HEK293 (cell line): ENCODE results near the gene HOXA4.

Source experiments
- ATF2 ChIP-seq: fragments of 450-650 bp; formaldehyde crosslinking; IDR thresholded peaks from 2 replicates; pipeline ENCODE4 v1.5.1; 2016; ENCODE audit warnings: missing biosample characterization, missing genetic modification characterization, low read depth
- EGR2 ChIP-seq: fragments of 450-650 bp; formaldehyde crosslinking; IDR thresholded peaks from 2 replicates; pipeline ENCODE4 v1.5.1; 2016; ENCODE audit warnings: low read depth, missing biosample characterization, missing genetic modification characterization
- ELK4 ChIP-seq: IDR thresholded peaks from 2 replicates; pipeline ENCODE4 v1.6.1; 2011; ENCODE audit warnings: mild to moderate bottlenecking, low read depth, low read length, borderline replicate concordance
- PBX3 ChIP-seq: sonication (generic); formaldehyde crosslinking; IDR thresholded peaks from 2 replicates; pipeline ENCODE4 v1.8.1; 2022; ENCODE audit warnings: mild to moderate bottlenecking, moderate library complexity, missing genetic modification reagents
- YY1 ChIP-seq: fragments of 450-650 bp; formaldehyde crosslinking; IDR thresholded peaks from 2 replicates; pipeline ENCODE4 v1.5.1; 2018; ENCODE audit warnings: missing biosample characterization, missing genetic modification characterization
- ZBTB1 ChIP-seq: fragments of 450-650 bp; formaldehyde crosslinking; IDR thresholded peaks from 2 replicates; pipeline ENCODE4 v1.5.1; 2016; ENCODE audit warnings: missing biosample characterization, missing genetic modification characterization
- ZNF121 ChIP-seq: fragments of 450-650 bp; formaldehyde crosslinking; IDR thresholded peaks from 2 replicates; pipeline ENCODE4 v1.5.1; 2016; ENCODE audit warnings: missing biosample characterization, missing genetic modification characterization
- ZNF132 ChIP-seq: fragments of 450-650 bp; formaldehyde crosslinking; IDR thresholded peaks from 2 replicates; pipeline ENCODE4 v1.5.1; 2017; ENCODE audit warnings: missing biosample characterization, missing genetic modification characterization, borderline replicate concordance
- ZNF146 ChIP-seq: fragments of 450-650 bp; formaldehyde crosslinking; IDR thresholded peaks from 2 replicates; pipeline ENCODE4 v1.5.1; 2016; ENCODE audit warnings: missing biosample characterization, missing genetic modification characterization
- ZNF248 ChIP-seq: fragments of 450-650 bp; formaldehyde crosslinking; IDR thresholded peaks from 2 replicates; pipeline ENCODE4 v1.5.1; 2017; ENCODE audit warnings: missing biosample characterization, missing genetic modification characterization
- ZNF280C ChIP-seq: fragments of 450-650 bp; formaldehyde crosslinking; IDR thresholded peaks from 2 replicates; pipeline ENCODE4 v1.5.1; 2016; ENCODE audit warnings: missing biosample characterization, missing genetic modification characterization
- ZNF549 ChIP-seq: fragments of 450-650 bp; IDR thresholded peaks from 2 replicates; pipeline ENCODE4 v1.5.1; 2018; ENCODE audit warnings: missing biosample characterization, missing genetic modification characterization, mild to moderate bottlenecking, inconsistent platforms, moderate library complexity
- ZNF600 ChIP-seq: fragments of 450-650 bp; formaldehyde crosslinking; IDR thresholded peaks from 2 replicates; pipeline ENCODE4 v1.5.1; 2016; ENCODE audit warnings: missing biosample characterization, missing genetic modification characterization
- ZNF76 ChIP-seq: fragments of 450-650 bp; formaldehyde crosslinking; IDR thresholded peaks from 2 replicates; pipeline ENCODE4; 2016; ENCODE audit warnings: low read depth, missing biosample characterization, missing genetic modification characterization, borderline replicate concordance
- ZNF791 ChIP-seq: fragments of 450-650 bp; formaldehyde crosslinking; IDR thresholded peaks from 2 replicates; pipeline ENCODE4 v1.5.1; 2016; ENCODE audit warnings: missing biosample characterization, missing genetic modification characterization
- ZNF843 ChIP-seq: fragments of 450-650 bp; formaldehyde crosslinking; IDR thresholded peaks from 2 replicates; pipeline ENCODE4 v1.5.1; 2016; ENCODE audit warnings: missing biosample characterization, missing genetic modification characterization
- ZSCAN23 ChIP-seq: fragments of 450-650 bp; formaldehyde crosslinking; IDR thresholded peaks from 2 replicates; pipeline ENCODE4 v1.5.1; 2016; ENCODE audit warnings: missing biosample characterization, missing genetic modification characterization
- ZSCAN4 ChIP-seq: fragments of 450-650 bp; formaldehyde crosslinking; IDR thresholded peaks from 2 replicates; pipeline ENCODE4 v1.5.1; 2017; ENCODE audit warnings: missing biosample characterization, missing genetic modification characterization
- TF ChIP-seq, protein P1 (sequence below): fragments of 450-650 bp; formaldehyde crosslinking; IDR thresholded peaks from 2 replicates; pipeline ENCODE4 v1.5.0; 2017; ENCODE audit warnings: missing biosample characterization, missing genetic modification characterization, borderline replicate concordance
- TF ChIP-seq, protein P2 (sequence below): fragments of 450-650 bp; formaldehyde crosslinking; conservative IDR thresholded peaks from 2 replicates; pipeline ENCODE4 v1.5.1; 2016; ENCODE audit warnings: low read depth, missing biosample characterization, missing genetic modification characterization
- TF ChIP-seq, protein P3 (sequence below): fragments of 450-650 bp; formaldehyde crosslinking; IDR thresholded peaks from 2 replicates; pipeline ENCODE4 v1.5.1; 2016; ENCODE audit warnings: missing biosample characterization, missing genetic modification characterization

The HOXA4 gene

GRCh38 chr7:27143023-27143949, 12.7 kb upstream of the HOXA4 start, which contains the start of gene HOXA5 (continued):
- TF ChIP-seq, protein P1, sequence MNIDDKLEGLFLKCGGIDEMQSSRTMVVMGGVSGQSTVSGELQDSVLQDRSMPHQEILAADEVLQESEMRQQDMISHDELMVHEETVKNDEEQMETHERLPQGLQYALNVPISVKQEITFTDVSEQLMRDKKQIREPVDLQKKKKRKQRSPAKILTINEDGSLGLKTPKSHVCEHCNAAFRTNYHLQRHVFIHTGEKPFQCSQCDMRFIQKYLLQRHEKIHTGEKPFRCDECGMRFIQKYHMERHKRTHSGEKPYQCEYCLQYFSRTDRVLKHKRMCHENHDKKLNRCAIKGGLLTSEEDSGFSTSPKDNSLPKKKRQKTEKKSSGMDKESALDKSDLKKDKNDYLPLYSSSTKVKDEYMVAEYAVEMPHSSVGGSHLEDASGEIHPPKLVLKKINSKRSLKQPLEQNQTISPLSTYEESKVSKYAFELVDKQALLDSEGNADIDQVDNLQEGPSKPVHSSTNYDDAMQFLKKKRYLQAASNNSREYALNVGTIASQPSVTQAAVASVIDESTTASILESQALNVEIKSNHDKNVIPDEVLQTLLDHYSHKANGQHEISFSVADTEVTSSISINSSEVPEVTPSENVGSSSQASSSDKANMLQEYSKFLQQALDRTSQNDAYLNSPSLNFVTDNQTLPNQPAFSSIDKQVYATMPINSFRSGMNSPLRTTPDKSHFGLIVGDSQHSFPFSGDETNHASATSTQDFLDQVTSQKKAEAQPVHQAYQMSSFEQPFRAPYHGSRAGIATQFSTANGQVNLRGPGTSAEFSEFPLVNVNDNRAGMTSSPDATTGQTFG: no peak
- TF ChIP-seq EGR2 (tag by site-specific recombination) (0 out of 2 replicates have a peak, but pooled peaks have one; percentile 13), ZNF791 (tag by site-specific recombination) (no peak), ZNF600 (tag by site-specific recombination) (no peak; the same call in 1 of the 2 replicates), ZNF121 (no peak), ZNF549 (tag by site-specific recombination) (no peak), ELK4 (no peak), ZNF843 (peak; percentile 87), ZSCAN23 (tag by site-specific recombination) (no peak), YY1 (tag by site-specific recombination) (peak; percentile 8; the same call in 1 of the 2 replicates), ZNF132 (tag by site-specific recombination) (no peak), ZBTB1 (tag by site-specific recombination) (peak; percentile 15; the same call in 1 of the 2 replicates), PBX3 (CRISPR knock-in tag) (no peak), ZNF146 (tag by site-specific recombination) (no peak), ZNF280C (no peak), ATF2 (tag by site-specific recombination) (no peak; the same call in 1 of the 2 replicates), ZNF76 (0 out of 2 replicates have a peak, but pooled peaks have one; percentile 37), ZSCAN4 (tag by site-specific recombination) (no peak), ZNF248 (tag by site-specific recombination) (no peak)
- TF ChIP-seq, protein P2, sequence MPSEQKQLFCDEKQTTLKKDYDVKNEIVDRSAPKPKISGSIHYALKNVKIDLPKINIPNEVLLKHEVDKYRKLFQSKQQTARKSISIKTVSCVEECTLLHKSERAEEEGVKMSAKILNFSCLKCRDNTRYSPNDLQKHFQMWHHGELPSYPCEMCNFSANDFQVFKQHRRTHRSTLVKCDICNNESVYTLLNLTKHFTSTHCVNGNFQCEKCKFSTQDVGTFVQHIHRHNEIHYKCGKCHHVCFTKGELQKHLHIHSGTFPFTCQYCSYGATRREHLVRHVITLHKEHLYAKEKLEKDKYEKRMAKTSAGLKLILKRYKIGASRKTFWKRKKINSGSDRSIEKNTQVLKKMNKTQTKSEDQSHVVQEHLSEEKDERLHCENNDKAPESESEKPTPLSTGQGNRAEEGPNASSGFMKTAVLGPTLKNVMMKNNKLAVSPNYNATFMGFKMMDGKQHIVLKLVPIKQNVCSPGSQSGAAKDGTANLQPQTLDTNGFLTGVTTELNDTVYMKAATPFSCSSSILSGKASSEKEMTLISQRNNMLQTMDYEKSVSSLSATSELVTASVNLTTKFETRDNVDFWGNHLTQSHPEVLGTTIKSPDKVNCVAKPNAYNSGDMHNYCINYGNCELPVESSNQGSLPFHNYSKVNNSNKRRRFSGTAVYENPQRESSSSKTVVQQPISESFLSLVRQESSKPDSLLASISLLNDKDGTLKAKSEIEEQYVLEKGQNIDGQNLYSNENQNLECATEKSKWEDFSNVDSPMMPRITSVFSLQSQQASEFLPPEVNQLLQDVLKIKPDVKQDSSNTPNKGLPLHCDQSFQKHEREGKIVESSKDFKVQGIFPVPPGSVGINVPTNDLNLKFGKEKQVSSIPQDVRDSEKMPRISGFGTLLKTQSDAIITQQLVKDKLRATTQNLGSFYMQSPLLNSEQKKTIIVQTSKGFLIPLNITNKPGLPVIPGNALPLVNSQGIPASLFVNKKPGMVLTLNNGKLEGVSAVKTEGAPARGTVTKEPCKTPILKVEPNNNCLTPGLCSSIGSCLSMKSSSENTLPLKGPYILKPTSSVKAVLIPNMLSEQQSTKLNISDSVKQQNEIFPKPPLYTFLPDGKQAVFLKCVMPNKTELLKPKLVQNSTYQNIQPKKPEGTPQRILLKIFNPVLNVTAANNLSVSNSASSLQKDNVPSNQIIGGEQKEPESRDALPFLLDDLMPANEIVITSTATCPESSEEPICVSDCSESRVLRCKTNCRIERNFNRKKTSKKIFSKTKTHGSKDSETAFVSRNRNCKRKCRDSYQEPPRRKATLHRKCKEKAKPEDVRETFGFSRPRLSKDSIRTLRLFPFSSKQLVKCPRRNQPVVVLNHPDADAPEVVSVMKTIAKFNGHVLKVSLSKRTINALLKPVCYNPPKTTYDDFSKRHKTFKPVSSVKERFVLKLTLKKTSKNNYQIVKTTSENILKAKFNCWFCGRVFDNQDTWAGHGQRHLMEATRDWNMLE (tag by site-specific recombination): no peak
- TF ChIP-seq, protein P3, sequence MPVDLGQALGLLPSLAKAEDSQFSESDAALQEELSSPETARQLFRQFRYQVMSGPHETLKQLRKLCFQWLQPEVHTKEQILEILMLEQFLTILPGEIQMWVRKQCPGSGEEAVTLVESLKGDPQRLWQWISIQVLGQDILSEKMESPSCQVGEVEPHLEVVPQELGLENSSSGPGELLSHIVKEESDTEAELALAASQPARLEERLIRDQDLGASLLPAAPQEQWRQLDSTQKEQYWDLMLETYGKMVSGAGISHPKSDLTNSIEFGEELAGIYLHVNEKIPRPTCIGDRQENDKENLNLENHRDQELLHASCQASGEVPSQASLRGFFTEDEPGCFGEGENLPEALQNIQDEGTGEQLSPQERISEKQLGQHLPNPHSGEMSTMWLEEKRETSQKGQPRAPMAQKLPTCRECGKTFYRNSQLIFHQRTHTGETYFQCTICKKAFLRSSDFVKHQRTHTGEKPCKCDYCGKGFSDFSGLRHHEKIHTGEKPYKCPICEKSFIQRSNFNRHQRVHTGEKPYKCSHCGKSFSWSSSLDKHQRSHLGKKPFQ (tag by site-specific recombination): no peak
